ENCODE results near the gene CFAP161. TPM values are rescaled to one million over a fixed set of nuclear protein-coding genes. Genes with fewer than 3 reads are reported as not detected.

CFAP161 gene
- total RNA-seq, 1 donor from 2014 or later, result 7.4 TPM

GRCh38 chr15:81087694-81088093 lies 46.4 kb upstream of the CFAP161 start:
- no peak overlapping the region for H3K4me3 ChIP-seq
- no peak overlapping the region for H3K27ac ChIP-seq
- H3K4me1 ChIP-seq, result peaks cover 10% of the 10 kb centered on the region
- no peak for DNase-seq
- H3K27me3 ChIP-seq (ENCODE audit: low read depth), result no peaks in the 10 kb centered on the region
- ATAC-seq, result no peak
- H3K36me3 ChIP-seq, result no peaks in the 10 kb centered on the region
- intact Hi-C loops (cut with DNase I), result no loop called here
- H3K9me3 ChIP-seq, result no peaks in the 10 kb centered on the region
- TF ChIP-seq, protein P1, sequence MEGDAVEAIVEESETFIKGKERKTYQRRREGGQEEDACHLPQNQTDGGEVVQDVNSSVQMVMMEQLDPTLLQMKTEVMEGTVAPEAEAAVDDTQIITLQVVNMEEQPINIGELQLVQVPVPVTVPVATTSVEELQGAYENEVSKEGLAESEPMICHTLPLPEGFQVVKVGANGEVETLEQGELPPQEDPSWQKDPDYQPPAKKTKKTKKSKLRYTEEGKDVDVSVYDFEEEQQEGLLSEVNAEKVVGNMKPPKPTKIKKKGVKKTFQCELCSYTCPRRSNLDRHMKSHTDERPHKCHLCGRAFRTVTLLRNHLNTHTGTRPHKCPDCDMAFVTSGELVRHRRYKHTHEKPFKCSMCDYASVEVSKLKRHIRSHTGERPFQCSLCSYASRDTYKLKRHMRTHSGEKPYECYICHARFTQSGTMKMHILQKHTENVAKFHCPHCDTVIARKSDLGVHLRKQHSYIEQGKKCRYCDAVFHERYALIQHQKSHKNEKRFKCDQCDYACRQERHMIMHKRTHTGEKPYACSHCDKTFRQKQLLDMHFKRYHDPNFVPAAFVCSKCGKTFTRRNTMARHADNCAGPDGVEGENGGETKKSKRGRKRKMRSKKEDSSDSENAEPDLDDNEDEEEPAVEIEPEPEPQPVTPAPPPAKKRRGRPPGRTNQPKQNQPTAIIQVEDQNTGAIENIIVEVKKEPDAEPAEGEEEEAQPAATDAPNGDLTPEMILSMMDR (IDR thresholded peaks at IDR 0.05), result no peak

DNA sequence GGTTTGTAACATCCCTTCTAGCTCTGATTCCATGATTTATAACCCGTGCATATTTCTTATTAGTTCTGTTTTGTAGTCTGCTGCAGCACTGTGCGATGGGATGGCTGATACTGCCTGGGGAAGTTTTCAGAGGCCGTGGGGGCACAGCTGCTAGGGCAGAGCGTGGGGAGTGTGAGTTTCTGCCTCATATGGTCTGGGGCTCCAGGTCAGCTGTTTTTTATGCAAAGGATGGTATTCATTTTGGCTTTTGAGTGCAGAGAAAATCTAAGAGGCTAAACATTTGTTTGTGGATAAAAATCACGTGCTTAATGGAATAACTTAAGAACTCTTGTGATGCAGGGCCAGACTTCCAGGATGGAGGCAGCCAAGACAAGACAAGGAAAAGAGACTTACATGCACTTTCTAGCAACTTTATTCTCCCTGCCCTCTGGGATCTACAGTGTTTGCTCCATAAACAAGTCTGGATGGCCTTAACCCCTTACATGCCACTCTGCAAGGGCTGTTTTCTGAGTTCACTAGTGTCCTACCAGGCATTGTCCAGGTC lies 45.5 kb upstream of the CFAP161 start:
- DNase-seq, result no peak
- Histone ChIP-seq H3K36me3 (no peaks in the 10 kb centered on the region), H3K4me3 (no peak overlapping the region), H3K27ac (no peak overlapping the region), H3K9me3 (no peaks in the 10 kb centered on the region), H3K4me1 (peaks cover 12% of the 10 kb centered on the region), H3K27me3 (ENCODE audit: low read depth) (no peaks in the 10 kb centered on the region)
- intact Hi-C loops (cut with DNase I), result no loop called here
- no peak for ATAC-seq
- TF ChIP-seq, protein P1 (IDR thresholded peaks at IDR 0.05), result no peak

- no peak overlapping the region for H3K4me3 ChIP-seq
- ATAC-seq, result no peak
- H3K9me3 ChIP-seq, result no peaks in the 10 kb centered on the region
- peaks cover 12% of the 10 kb centered on the region for H3K4me1 ChIP-seq
- no peak for DNase-seq
- H3K36me3 ChIP-seq, result no peaks in the 10 kb centered on the region
- intact Hi-C loops (cut with DNase I), result loop anchor here (10.0 kb wide), 1 partner anchor 87 kb away; the partner anchor contains the start of gene TLNRD1
- no peaks in the 10 kb centered on the region for H3K27me3 ChIP-seq (ENCODE audit: low read depth)
- H3K27ac ChIP-seq, result no peak overlapping the region
- TF ChIP-seq, protein P1 (IDR thresholded peaks at IDR 0.05), result no peak
Observed at GRCh38 chr15:81091889-81092558, 42.0 kb upstream of the CFAP161 start.

DNA sequence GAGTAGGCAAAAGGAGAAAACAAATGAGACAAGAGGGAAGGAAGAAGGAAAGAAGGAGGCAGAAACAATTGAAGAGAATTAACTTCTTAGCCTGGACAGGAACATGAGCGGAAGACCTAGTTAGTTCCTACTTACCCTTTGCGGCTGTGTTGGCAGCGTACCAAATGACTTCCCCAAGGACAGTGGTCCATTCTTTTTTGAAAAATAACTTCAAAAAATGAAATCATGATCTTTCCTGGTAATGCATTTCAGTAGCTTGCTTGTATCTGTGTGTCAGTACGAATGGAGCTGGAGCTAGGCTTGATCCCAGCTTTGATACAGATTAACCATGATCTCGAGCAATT lies 41.5 kb upstream of the CFAP161 start:
- Histone ChIP-seq H3K27ac (no peak overlapping the region), H3K4me1 (peaks cover 12% of the 10 kb centered on the region), H3K27me3 (ENCODE audit: low read depth) (no peaks in the 10 kb centered on the region), H3K9me3 (no peaks in the 10 kb centered on the region), H3K4me3 (no peak overlapping the region), H3K36me3 (no peaks in the 10 kb centered on the region)
- no peak for ATAC-seq
- intact Hi-C loops (cut with DNase I), result loop anchor here (10.0 kb wide), 1 partner anchor 88 kb away; the partner anchor contains the start of gene TLNRD1
- TF ChIP-seq, protein P1 (IDR thresholded peaks at IDR 0.05), result no peak
- no peak for DNase-seq

- no peak for DNase-seq
- H3K27me3 ChIP-seq (ENCODE audit: low read depth), result no peaks in the 10 kb centered on the region
- TF ChIP-seq, protein P1 (IDR thresholded peaks at IDR 0.05), result no peak
- no peak overlapping the region for H3K27ac ChIP-seq
- no peak overlapping the region for H3K4me3 ChIP-seq
- peaks cover 20% of the 10 kb centered on the region for H3K4me1 ChIP-seq
- intact Hi-C loops (cut with DNase I), result loop anchor here (10.0 kb wide), 1 partner anchor 89 kb away; the partner anchor contains the start of gene TLNRD1
- no peaks in the 10 kb centered on the region for H3K36me3 ChIP-seq
- no peak for ATAC-seq
- H3K9me3 ChIP-seq, result no peaks in the 10 kb centered on the region
Observed at GRCh38 chr15:81093961-81094360, 40.1 kb upstream of the CFAP161 start.
